Ishikawa (cell line): ENCODE results near the gene BMERB1.

Experiments
- EP300 ChIP-seq: IDR thresholded peaks from 2 replicates; pipeline ENCODE4 v1.6.1; 2012; ENCODE audit warnings: borderline replicate concordance
- RAD21 ChIP-seq: IDR thresholded peaks from 2 replicates; pipeline ENCODE4 v1.6.1; 2012; ENCODE audit warnings: low read depth
- TCF12 ChIP-seq: IDR thresholded peaks from 2 replicates; pipeline ENCODE4 v1.6.1; 2012; ENCODE audit warnings: low read depth

DNA sequence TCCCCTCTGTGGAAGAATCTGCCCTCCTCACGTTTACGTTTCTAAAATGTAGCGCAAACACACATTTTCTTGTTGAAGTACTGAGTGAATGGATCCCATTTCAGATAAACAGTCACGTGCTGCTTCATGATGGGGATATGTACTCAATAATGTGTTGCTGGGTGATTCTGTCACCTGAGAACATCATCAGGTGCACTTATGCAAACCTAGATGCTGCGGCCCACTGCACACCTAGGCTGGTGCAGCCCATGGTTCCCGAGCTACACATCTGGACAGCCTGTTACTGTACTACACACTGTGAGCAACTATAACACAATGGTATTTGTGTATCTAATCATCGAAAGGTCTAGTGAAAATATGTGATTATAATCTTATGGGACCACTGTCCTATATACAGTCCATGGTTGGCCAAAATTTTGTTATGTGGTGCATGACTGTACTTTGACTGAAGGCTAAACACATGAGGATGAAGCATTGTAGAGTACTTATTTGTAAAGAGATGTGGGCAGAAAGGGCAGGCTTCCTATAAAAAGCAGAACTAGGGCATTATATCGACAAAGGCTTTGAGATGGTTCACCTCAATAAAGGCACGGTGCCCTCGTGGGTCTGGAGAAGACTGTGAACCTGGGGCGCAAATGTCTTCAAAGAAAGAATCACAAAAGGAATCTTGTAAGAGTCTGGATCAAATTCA lies 182.2 kb downstream of the BMERB1 start:
- no peak for TF ChIP-seq RAD21
- TF ChIP-seq TCF12 = no peak
- no peak for TF ChIP-seq EP300
